AG04449 (cell line): ENCODE measurements around the gene INTS12.

ENCODE experiments used
- CTCF ChIA-PET: fragments of 350-600 bp; formaldehyde crosslinking; extraction: SDS; loops from one replicate; lab custom pipeline; 2021; ENCODE audit warnings: antibody characterized with exemption; lab: Yijun Ruan, JAX
- POLR2A ChIA-PET: fragments of 400-600, 350-600 bp; formaldehyde crosslinking; extraction: SDS; loops from one replicate; lab custom pipeline; 2020; ENCODE audit warnings: antibody characterized with exemption, inconsistent platforms; lab: Yijun Ruan, JAX
- DNase-seq: peaks from one replicate; pipeline ENCODE4 v3.0.0-alpha.2; 2010; ENCODE audit warnings: low read depth, low spot score
- H3K4me3 ChIP-seq: 2 replicates; pipeline ENCODE4 v1.5.1; 2011; ENCODE audit warnings: low read depth, mild to moderate bottlenecking, control low read depth, low read length
- TF ChIP-seq, protein P1 (sequence below): IDR thresholded peaks from one replicate; pipeline ENCODE4 v1.5.1; 2011; ENCODE audit warnings: mild to moderate bottlenecking, moderate library complexity, low read length, control low read depth, inconsistent platforms; ENCODE audit not compliant: insufficient read depth; ENCODE audit errors: missing control alignments

The INTS12 gene

DNA sequence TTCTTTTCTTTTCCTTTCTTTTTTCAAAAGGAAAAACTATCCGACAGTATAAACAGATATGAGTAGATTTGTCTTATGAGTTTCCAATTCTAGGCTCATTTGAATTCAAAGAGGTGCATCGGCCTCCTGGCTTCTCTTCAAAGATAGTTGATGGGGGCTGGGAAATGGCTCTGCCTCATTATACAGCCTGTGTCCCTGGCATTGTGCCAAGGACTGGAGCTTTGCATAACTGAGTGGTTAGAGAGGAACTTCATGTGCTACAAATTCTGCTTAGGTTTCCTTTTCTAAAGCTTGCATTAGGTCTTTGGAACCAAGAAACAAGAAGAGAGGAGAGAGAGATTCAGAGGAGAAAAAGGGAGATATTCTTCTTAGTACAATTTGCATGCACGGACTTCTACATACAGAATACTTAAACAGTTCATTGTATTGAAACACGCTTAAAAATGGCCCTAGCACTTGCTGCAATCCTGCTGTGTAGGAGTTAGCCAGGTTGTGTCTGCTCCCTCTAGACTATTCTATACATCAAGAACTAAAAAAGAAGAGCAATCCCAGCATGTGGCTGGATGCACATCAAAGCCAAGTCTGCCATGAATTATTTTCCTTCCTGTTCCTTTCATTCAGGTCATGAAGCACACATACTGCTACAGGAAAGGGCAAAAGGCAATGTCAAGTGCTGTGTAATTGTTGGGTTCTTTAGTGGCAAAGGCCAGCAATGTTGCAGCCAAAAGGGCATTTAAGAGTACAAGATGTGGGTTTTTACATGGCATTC, 70.9 kb downstream of the INTS12 start:
- H3K4me3 ChIP-seq, result no peak overlapping the region
- TF ChIP-seq, protein P1, sequence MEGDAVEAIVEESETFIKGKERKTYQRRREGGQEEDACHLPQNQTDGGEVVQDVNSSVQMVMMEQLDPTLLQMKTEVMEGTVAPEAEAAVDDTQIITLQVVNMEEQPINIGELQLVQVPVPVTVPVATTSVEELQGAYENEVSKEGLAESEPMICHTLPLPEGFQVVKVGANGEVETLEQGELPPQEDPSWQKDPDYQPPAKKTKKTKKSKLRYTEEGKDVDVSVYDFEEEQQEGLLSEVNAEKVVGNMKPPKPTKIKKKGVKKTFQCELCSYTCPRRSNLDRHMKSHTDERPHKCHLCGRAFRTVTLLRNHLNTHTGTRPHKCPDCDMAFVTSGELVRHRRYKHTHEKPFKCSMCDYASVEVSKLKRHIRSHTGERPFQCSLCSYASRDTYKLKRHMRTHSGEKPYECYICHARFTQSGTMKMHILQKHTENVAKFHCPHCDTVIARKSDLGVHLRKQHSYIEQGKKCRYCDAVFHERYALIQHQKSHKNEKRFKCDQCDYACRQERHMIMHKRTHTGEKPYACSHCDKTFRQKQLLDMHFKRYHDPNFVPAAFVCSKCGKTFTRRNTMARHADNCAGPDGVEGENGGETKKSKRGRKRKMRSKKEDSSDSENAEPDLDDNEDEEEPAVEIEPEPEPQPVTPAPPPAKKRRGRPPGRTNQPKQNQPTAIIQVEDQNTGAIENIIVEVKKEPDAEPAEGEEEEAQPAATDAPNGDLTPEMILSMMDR, result no peak
- ChIA-PET POLR2A (no interaction called here), CTCF (no interaction called here)
- no peak for DNase-seq

DNA sequence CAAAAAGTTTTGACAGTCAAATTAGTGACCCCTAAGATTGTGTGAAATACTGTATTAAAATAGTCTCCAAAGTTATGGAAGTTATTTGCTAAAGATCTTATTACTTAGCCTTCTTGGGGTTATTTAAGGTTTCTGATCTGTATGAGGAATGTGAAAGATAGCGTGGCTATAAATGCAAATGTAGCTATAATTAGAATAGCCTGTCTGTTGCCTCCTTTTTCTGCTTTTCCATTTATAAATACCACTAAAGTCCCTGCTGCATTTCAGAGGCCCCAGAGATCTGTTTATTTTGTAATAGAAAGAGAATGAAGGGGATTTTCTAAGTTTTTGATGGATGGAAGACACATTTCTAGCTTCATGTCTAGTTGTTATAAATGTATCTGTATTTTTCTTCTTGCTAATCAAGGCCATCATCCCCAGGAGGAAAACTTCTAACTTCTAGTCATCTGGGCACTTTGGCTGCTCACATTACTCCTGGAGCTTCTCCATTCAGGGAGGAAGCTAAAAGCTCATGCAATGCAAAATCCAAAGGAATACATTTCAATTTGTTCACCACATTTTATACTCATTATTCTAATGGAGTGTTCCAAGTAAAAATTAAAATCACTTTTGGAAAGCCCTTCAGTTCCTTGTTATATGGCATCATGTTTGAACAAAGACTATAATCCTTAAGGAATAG, 73.9 kb downstream of the INTS12 start:
- no peak for DNase-seq
- H3K4me3 ChIP-seq, result no peak overlapping the region
- TF ChIP-seq, protein P1, result no peak
- POLR2A ChIA-PET, result interaction anchor here (0.6 kb wide), 1 partner anchor 260 kb away, joined by 4 read pairs; no protein-coding TSS in a partner anchor
- CTCF ChIA-PET, result no interaction called here

DNA sequence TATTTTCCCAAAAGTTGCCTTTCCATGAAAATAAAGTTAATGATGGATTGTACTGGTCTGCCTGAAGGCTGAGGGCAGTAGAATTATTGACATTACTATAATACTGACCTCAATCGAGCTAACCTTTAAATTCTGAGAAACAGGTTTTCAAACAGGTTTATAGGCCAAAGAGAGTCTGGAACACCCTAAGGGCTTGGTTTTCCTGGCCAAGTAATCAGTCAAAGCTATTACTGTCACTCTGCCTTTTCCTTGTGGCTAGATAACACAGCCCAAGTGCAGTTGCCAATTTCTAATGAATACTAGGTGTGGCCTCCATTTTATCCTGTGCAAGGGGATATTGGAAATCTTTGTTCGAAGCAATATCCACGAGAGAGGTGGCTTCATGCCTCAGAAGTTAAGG, 75.2 kb downstream of the INTS12 start:
- no peak for DNase-seq
- ChIA-PET CTCF (no interaction called here), POLR2A (no interaction called here)
- H3K4me3 ChIP-seq, result no peak overlapping the region
- TF ChIP-seq, protein P1, result no peak
